Nephron (organoid): Measurements from ENCODE around the gene SCGB1A1.

Experiments used
- H3K27ac Mint-ChIP-seq, 3 experiments: 2 replicates each; pipeline ENCODE4 v1.8.0; 2020; ENCODE audit warnings: mixed read lengths in 3 of 3, mild to moderate bottlenecking in 2 of 3, moderate library complexity in 1 of 3
- H3K27me3 Mint-ChIP-seq: 2 replicates; pipeline ENCODE4 v1.8.0; 2021; ENCODE audit warnings: low read depth, mild to moderate bottlenecking, moderate library complexity, mixed read lengths
- H3K36me3 Mint-ChIP-seq: 2 replicates; pipeline ENCODE4 v1.8.0; 2020; ENCODE audit warnings: low read depth, mixed read lengths
- H3K4me1 Mint-ChIP-seq: 2 replicates; pipeline ENCODE4 v1.8.0; 2020; ENCODE audit warnings: mixed read lengths
- H3K4me3 Mint-ChIP-seq, 3 experiments: 2 replicates each; pipeline ENCODE4 v1.8.0; 2020; ENCODE audit warnings: mild to moderate bottlenecking in 3 of 3, mixed read lengths in 3 of 3, moderate library complexity in 2 of 3
- H3K9me3 Mint-ChIP-seq: 2 replicates; pipeline ENCODE4 v1.8.0; 2020; ENCODE audit warnings: mixed read lengths
- TF ChIP-seq, protein P1 (sequence below), 3 experiments: fragments of 200-600 bp; sonication (generic); IDR thresholded peaks; one replicate each; pipeline ENCODE4 v1.5.0; 2021; ENCODE audit warnings: antibody characterized with exemption in 3 of 3; ENCODE audit not compliant: unreplicated experiment in 3 of 3

SCGB1A1 gene

DNA sequence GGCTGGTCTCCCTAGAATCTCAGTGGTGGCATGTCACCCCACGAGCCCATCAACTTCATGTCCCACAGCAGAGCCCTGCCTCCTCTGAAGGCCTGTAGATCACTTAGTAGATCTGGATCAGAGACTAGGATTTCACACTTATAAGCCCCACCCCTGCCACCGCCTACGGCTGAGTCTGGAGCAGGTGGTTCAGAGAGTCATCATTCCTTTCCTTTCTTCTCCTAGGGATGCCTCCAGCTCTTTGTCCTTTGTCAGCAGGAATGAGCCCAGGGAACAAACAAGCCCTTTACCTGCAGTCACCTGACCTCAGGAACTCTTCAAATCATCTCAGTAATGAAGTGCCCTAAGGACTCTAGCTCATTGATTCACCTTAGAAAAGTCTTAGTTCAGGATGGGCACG is 37.8 kb downstream of the SCGB1A1 start:
- TF ChIP-seq, protein P1, sequence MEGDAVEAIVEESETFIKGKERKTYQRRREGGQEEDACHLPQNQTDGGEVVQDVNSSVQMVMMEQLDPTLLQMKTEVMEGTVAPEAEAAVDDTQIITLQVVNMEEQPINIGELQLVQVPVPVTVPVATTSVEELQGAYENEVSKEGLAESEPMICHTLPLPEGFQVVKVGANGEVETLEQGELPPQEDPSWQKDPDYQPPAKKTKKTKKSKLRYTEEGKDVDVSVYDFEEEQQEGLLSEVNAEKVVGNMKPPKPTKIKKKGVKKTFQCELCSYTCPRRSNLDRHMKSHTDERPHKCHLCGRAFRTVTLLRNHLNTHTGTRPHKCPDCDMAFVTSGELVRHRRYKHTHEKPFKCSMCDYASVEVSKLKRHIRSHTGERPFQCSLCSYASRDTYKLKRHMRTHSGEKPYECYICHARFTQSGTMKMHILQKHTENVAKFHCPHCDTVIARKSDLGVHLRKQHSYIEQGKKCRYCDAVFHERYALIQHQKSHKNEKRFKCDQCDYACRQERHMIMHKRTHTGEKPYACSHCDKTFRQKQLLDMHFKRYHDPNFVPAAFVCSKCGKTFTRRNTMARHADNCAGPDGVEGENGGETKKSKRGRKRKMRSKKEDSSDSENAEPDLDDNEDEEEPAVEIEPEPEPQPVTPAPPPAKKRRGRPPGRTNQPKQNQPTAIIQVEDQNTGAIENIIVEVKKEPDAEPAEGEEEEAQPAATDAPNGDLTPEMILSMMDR (IDR thresholded peaks at IDR 0.05; ENCODE audit: unreplicated experiment in 3 of 3), result no peak
- H3K36me3 Mint-ChIP-seq, result no peaks in the 10 kb centered on the region
- no peak overlapping the region for H3K27ac Mint-ChIP-seq
- no peaks in the 10 kb centered on the region for H3K27me3 Mint-ChIP-seq
- no peak overlapping the region for H3K4me3 Mint-ChIP-seq
- no peaks in the 10 kb centered on the region for H3K9me3 Mint-ChIP-seq
- no peaks in the 10 kb centered on the region for H3K4me1 Mint-ChIP-seq

DNA sequence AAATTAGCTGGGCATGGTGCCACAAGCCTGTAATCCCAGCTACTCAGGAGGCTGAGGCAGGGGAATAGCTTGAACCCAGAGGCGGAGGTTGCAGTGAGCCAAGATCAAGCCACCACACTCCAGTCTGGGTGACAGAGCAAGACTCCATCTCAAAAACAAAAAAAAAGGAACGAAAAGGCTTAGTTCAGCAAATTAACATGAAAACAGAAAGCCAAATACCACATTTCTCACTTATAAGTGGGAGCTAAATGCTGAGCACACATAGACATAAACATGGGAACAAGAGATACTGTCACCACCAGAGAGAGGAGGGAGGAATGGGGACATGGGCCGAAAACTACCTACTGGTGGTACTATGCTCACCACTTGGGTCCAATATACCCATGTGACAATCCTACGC is 38.6 kb downstream of the SCGB1A1 start:
- no peak overlapping the region for H3K27ac Mint-ChIP-seq
- no peaks in the 10 kb centered on the region for H3K4me1 Mint-ChIP-seq
- no peaks in the 10 kb centered on the region for H3K36me3 Mint-ChIP-seq
- no peaks in the 10 kb centered on the region for H3K9me3 Mint-ChIP-seq
- H3K4me3 Mint-ChIP-seq, result no peak overlapping the region
- TF ChIP-seq, protein P1 (IDR thresholded peaks at IDR 0.05; ENCODE audit: unreplicated experiment in 3 of 3), result no peak
- H3K27me3 Mint-ChIP-seq, result no peaks in the 10 kb centered on the region

DNA sequence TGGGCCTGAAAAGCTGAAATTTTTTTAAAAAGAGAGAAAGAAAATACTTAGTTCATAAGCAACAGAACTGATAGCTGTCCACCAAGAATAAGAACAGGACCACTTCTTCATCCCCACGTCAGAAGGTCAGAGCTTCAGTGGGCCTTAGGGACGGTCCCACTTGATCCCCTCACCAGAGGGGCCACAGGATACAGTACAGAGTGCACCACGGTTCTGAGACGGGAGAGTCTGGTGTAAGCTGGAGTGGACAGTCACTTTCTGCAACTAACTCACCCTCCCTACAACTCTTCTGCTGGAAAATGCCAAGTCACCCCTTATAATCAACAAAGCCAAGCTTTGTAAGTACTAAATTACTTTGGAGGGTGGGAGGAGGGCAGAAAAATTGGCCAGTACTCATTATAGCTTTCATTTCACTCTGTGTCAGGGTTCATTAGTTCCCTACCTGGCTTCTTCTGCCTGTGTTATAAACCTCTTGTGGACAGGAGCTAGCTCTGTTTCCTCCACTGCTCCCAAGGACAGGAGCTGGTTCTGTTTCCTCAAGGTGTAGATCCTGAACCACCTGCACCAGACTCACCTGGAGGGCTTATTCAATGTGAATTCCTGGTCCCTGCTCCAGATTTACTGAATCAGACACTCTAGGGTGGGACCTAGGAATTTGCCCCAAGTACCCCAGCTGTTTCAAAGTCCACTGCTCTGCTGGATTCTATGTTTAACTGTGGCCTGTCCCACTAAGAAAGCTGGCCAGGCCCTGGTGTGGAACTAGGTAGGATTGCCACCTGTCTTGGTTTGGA is 39.6 kb downstream of the SCGB1A1 start:
- Mint-ChIP-seq H3K9me3 (no peaks in the 10 kb centered on the region), H3K27me3 (no peaks in the 10 kb centered on the region), H3K4me1 (no peaks in the 10 kb centered on the region), H3K27ac (peak overlapping the region; percentile 38 to 87 (median 79)), H3K4me3 (no peak overlapping the region), H3K36me3 (no peaks in the 10 kb centered on the region)
- TF ChIP-seq, protein P1 (IDR thresholded peaks at IDR 0.05; ENCODE audit: unreplicated experiment in 3 of 3), result no peak

DNA sequence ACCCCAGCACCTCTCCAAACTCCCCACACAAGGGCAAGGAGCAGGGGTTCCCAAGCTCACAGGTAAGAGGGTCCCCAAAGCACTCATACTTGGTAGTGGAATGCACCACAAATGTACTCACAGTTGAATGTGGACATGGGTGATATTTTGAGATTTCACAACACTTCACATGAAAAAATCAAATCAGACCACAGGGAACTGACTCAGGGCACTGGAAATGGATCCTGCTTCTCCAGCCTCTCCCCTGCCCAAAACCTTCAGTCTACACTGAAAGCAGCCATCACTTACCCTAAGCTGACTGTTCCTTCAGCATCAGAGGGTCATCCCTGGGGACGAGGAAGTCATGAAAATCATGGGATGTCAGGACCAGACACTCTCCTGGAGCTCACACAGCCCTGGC is 40.2 kb downstream of the SCGB1A1 start:
- Mint-ChIP-seq H3K4me1 (no peaks in the 10 kb centered on the region), H3K27me3 (no peaks in the 10 kb centered on the region), H3K4me3 (no peak overlapping the region), H3K9me3 (no peaks in the 10 kb centered on the region), H3K36me3 (no peaks in the 10 kb centered on the region), H3K27ac (peak overlapping the region in 2 of 3 experiments; percentile 38 to 87)
- TF ChIP-seq, protein P1 (IDR thresholded peaks at IDR 0.05; ENCODE audit: unreplicated experiment in 3 of 3), result no peak

DNA sequence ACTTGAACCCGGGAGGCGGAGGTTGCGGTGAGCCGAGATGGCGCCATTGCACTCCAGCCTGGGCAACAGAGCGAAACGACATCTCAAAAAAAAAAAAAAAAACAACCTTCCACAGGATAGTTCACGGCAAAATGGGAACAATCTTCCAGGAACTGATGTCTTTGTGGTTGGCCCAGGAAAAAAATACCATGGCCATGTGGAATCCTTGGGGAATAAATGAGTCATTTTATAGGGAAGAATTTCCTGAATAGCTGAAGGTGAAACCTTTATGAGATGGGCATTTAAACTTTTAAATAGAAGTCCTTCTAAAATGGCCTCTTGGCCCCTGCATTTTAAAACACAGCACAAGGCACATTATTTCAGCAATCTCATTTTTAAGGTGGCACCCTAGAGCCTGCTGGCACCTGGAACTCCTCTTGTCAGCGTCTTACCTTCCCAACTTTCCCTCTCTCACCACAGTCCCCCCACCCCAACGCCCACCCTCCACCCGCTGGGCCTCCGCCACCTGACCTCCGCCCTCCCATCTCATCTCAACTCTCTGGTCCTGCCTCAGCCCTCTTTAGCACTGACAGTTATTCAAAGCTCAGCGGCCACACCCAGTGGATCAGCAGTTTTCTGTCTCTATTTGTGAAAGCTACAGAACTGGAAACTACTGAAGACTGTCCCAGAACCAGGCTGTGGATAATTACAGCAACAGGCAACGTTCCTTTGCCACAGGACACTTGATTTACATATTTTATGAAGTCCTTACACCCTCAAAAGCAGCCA is 43.1 kb downstream of the SCGB1A1 start:
- Mint-ChIP-seq H3K9me3 (no peaks in the 10 kb centered on the region), H3K4me3 (no peak overlapping the region), H3K27me3 (no peaks in the 10 kb centered on the region), H3K4me1 (peaks cover 4% of the 10 kb centered on the region), H3K27ac (no peak overlapping the region), H3K36me3 (no peaks in the 10 kb centered on the region)
- TF ChIP-seq, protein P1 (IDR thresholded peaks at IDR 0.05; ENCODE audit: unreplicated experiment in 3 of 3), result no peak
